Caco-2 (cell line): ENCODE results near the gene TSPAN5. TPM values are rescaled to one million over a fixed set of nuclear protein-coding genes. Genes with fewer than 3 reads are reported as not detected.

Experiments
- BruUV-seq: library from RNA; stranded (reverse); fragments of 400-500 nt; replicated peaks from 2 replicates; lab custom pipeline; 2021; lab: Mats Ljungman, UMichigan
- CTCF ChIA-PET: fragments of 300-600 bp; sonication (Branson Sonifier 250); formaldehyde crosslinking; loops from one replicate; lab custom pipeline; 2022; ENCODE audit warnings: antibody characterized with exemption; lab: Charles Lee
- POLR2A ChIA-PET: fragments of 300-600 bp; sonication (Branson Sonifier 250); formaldehyde crosslinking; loops from one replicate; lab custom pipeline; 2022; ENCODE audit warnings: antibody characterized with exemption; lab: Charles Lee
- DNase-seq, 2 experiments: peaks; one replicate each; pipeline versions ENCODE4 v3.0.0 to v3.0.0-alpha.2; 2020 to 2022
- H3K27me3 ChIP-seq: replicated peaks from 2 replicates; pipeline ENCODE4 v1.6.0; 2011; ENCODE audit warnings: low read length; ENCODE audit not compliant: control insufficient read depth, insufficient read depth
- H3K36me3 ChIP-seq: 2 replicates; pipeline ENCODE4 v1.5.1; 2011; ENCODE audit warnings: low read length; ENCODE audit not compliant: control insufficient read depth, insufficient read depth
- H3K4me1 ChIP-seq: fragments of 250-450 bp; sonication (Bioruptor Pico); 2 replicates; pipeline ENCODE4 v1.5.1; 2020; ENCODE audit warnings: mild to moderate bottlenecking
- H3K4me3 ChIP-seq: 2 replicates; pipeline ENCODE4 v1.5.1; 2011; ENCODE audit warnings: low read depth, mild to moderate bottlenecking, control low read depth, low read length
- H3K9me3 ChIP-seq: fragments of 250-450 bp; sonication (Bioruptor Pico); 2 replicates; pipeline ENCODE4 v1.5.1; 2020; ENCODE audit warnings: mild to moderate bottlenecking, moderate library complexity
- H3K27ac Mint-ChIP-seq: one replicate; pipeline ENCODE4 v1.8.0; 2022; ENCODE audit warnings: mixed read lengths; ENCODE audit not compliant: unreplicated experiment
- H3K27me3 Mint-ChIP-seq: one replicate; pipeline ENCODE4 v1.8.0; 2022; ENCODE audit warnings: mixed read lengths; ENCODE audit not compliant: insufficient read depth, unreplicated experiment
- H3K36me3 Mint-ChIP-seq: one replicate; pipeline ENCODE4 v1.8.0; 2022; ENCODE audit warnings: mild to moderate bottlenecking, mixed read lengths; ENCODE audit not compliant: insufficient read depth, unreplicated experiment
- H3K4me1 Mint-ChIP-seq: one replicate; pipeline ENCODE4 v1.8.0; 2022; ENCODE audit warnings: low read depth, mixed read lengths; ENCODE audit not compliant: unreplicated experiment
- H3K4me3 Mint-ChIP-seq: one replicate; pipeline ENCODE4 v1.8.0; 2022; ENCODE audit warnings: mild to moderate bottlenecking, moderate library complexity, mixed read lengths; ENCODE audit not compliant: unreplicated experiment
- H3K9me3 Mint-ChIP-seq: one replicate; pipeline ENCODE4 v1.8.0; 2022; ENCODE audit warnings: mixed read lengths; ENCODE audit not compliant: unreplicated experiment
- CTCF ChIP-seq, 2 experiments: fragments of 200-600 bp in 1 of 2; IDR thresholded peaks; 1 replicate in 1 of 2; 2 replicates in 1 of 2; pipeline versions ENCODE4 v1.5.1 to v1.8.0; 2011 to 2022; ENCODE audit warnings: antibody characterized with exemption in 1 of 2, control low read depth in 1 of 2, inconsistent platforms in 1 of 2, low read depth in 1 of 2, low read length in 1 of 2, mild to moderate bottlenecking in 1 of 2, moderate library complexity in 1 of 2; ENCODE audit not compliant: insufficient read depth in 1 of 2, severe bottlenecking in 1 of 2, unreplicated experiment in 1 of 2
- intact Hi-C: fragments of 100-400 bp; cut with micrococcal nuclease; formaldehyde crosslinking; loops from one replicate; pipeline ENCODE4 v1.10.0; 2022; ENCODE audit not compliant: unreplicated experiment
- total RNA-seq: library from RNA; stranded (reverse); gene quantifications from 2 replicates; pipeline ENCODE4 v1.2.3, GENCODE V29; 2022

Gene TSPAN5
- total RNA-seq, 1 experiment from 2014 or later = 24.1 TPM

GRCh38 chr4:98627531-98628257 is 30.7 kb downstream of the TSPAN5 start:
- Mint-ChIP-seq H3K27me3 (no peaks in the 10 kb centered on the region), H3K9me3 (no peaks in the 10 kb centered on the region), H3K36me3 (peaks cover 5% of the 10 kb centered on the region), H3K27ac (peak overlapping the region; percentile 10), H3K4me1 (peaks cover 39% of the 10 kb centered on the region), H3K4me3 (peak overlapping the region; percentile 7)
- no peaks in the 10 kb centered on the region for H3K36me3 ChIP-seq
- no peak for DNase-seq
- POLR2A ChIA-PET = no interaction called here
- no peak overlapping the region for H3K4me3 ChIP-seq
- BruUV-seq = no TSS peak
- H3K27me3 ChIP-seq = no peaks in the 10 kb centered on the region
- no peak for TF ChIP-seq CTCF (IDR thresholded peaks at IDR 0.05; ENCODE audit: insufficient read depth in 1 of 2, low read depth in 1 of 2, low read length in 1 of 2, severe bottlenecking in 1 of 2, unreplicated experiment in 1 of 2)
- intact Hi-C loops = no loop called here
- CTCF ChIA-PET = interaction anchor here (0.9 kb wide), 1 partner anchor 160 kb away, joined by 3 read pairs; no protein-coding TSS in a partner anchor
- H3K9me3 ChIP-seq = no peaks in the 10 kb centered on the region
- H3K4me1 ChIP-seq = peaks cover 41% of the 10 kb centered on the region

GRCh38 chr4:98626350-98626749 is 32.1 kb downstream of the TSPAN5 start:
- Histone ChIP-seq H3K36me3 (no peaks in the 10 kb centered on the region), H3K27me3 (no peaks in the 10 kb centered on the region), H3K9me3 (no peaks in the 10 kb centered on the region), H3K4me3 (no peak overlapping the region), H3K4me1 (peaks cover 37% of the 10 kb centered on the region)
- no TSS peak for BruUV-seq
- DNase-seq = no peak
- ChIA-PET CTCF (no interaction called here), POLR2A (no interaction called here)
- Mint-ChIP-seq H3K27me3 (no peaks in the 10 kb centered on the region), H3K36me3 (no peaks in the 10 kb centered on the region), H3K4me1 (peaks cover 39% of the 10 kb centered on the region), H3K4me3 (no peak overlapping the region), H3K9me3 (no peaks in the 10 kb centered on the region), H3K27ac (peak overlapping the region; percentile 40)
- intact Hi-C loops = no loop called here
- no peak for TF ChIP-seq CTCF (IDR thresholded peaks at IDR 0.05; ENCODE audit: insufficient read depth in 1 of 2, low read depth in 1 of 2, low read length in 1 of 2, severe bottlenecking in 1 of 2, unreplicated experiment in 1 of 2)

GRCh38 chr4:98625920-98626319 is 32.5 kb downstream of the TSPAN5 start:
- no peak for TF ChIP-seq CTCF (IDR thresholded peaks at IDR 0.05; ENCODE audit: insufficient read depth in 1 of 2, low read depth in 1 of 2, low read length in 1 of 2, severe bottlenecking in 1 of 2, unreplicated experiment in 1 of 2)
- Histone ChIP-seq H3K4me1 (peaks cover 37% of the 10 kb centered on the region), H3K9me3 (no peaks in the 10 kb centered on the region), H3K27me3 (no peaks in the 10 kb centered on the region), H3K36me3 (no peaks in the 10 kb centered on the region), H3K4me3 (no peak overlapping the region)
- POLR2A ChIA-PET = no interaction called here
- DNase-seq = no peak
- Mint-ChIP-seq H3K9me3 (no peaks in the 10 kb centered on the region), H3K36me3 (no peaks in the 10 kb centered on the region), H3K4me3 (no peak overlapping the region), H3K4me1 (peaks cover 39% of the 10 kb centered on the region), H3K27ac (no peak overlapping the region), H3K27me3 (no peaks in the 10 kb centered on the region)
- intact Hi-C loops = loop anchor here (2.0 kb wide), 1 partner anchor 159 kb away; no protein-coding TSS in a partner anchor
- CTCF ChIA-PET = no interaction called here
- BruUV-seq = no TSS peak
